Right atrium auricular region (tissue), 2 donors: Measurements from ENCODE around the gene UBE3C. TPM values are rescaled to one million over a fixed set of nuclear protein-coding genes. Genes with fewer than 3 reads are reported as not detected.

Experiments
- DNase-seq: peaks from one replicate; pipeline ENCODE4 v3.0.0-alpha.2; 2019; ENCODE audit warnings: low spot score
- H3K27ac ChIP-seq, 2 donors: fragments of 200-600 bp; sonication (generic); 1 replicate in 1 of 2; 2 replicates in 1 of 2; pipeline ENCODE4 v1.5.1; 2016 to 2019
- H3K27me3 ChIP-seq, 2 donors: fragments of 200-600 bp; sonication (generic); one replicate each; pipeline versions ENCODE4 v1.5.1 to v1.6.0; 2017 to 2019
- H3K36me3 ChIP-seq: fragments of 200-600 bp; sonication (generic); one replicate; pipeline ENCODE4 v1.5.1; 2016
- H3K4me1 ChIP-seq, 2 donors: fragments of 200-600 bp; sonication (generic); one replicate each; pipeline versions ENCODE4 v1.5.1 to v1.6.0; 2017 to 2019
- H3K4me3 ChIP-seq, 2 donors: fragments of 200-600 bp; sonication (generic); 1 replicate in 1 of 2; 2 replicates in 1 of 2; pipeline ENCODE4 v1.5.1; 2017 to 2019; ENCODE audit warnings: mild to moderate bottlenecking in 1 of 2, moderate library complexity in 1 of 2
- H3K9me3 ChIP-seq, 2 donors: fragments of 200-600 bp; sonication (generic); one replicate each; pipeline ENCODE4 v1.5.1; 2019
- CTCF ChIP-seq, 2 donors: fragments of 200-600 bp; sonication (generic); IDR thresholded peaks; one replicate each; pipeline ENCODE4 v1.5.1; 2019; ENCODE audit warnings: antibody characterized with exemption in 2 of 2
- total RNA-seq, 2 donors: library from RNA; depleted of rRNA; stranded (reverse); fragments of >200 nt; gene quantifications; one replicate each; pipeline ENCODE4 v1.1.0, GENCODE V29; 2016

Gene UBE3C
- total RNA-seq, 2 donors from 2014 or later, result 53.3 to 60.8 TPM

DNA sequence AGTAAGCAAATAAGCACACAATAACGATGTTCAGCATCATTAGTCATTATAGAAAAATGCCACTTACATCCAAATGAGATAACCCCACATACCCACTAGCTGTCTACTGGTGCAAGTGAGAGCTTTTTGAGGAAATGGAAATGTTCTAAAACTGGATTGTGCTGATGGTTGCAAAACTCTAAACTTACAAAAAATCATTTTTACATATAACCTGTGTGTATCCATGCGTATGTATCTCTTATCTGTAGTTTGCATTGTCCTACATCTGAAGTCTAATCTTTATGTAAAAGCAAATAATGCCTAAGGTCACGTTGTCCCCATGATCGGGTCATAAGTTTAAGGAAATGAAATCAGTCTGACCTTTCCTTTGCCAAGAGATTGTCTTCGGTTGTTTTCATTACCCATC, 116.5 kb downstream of the UBE3C start:
- no peak for TF ChIP-seq CTCF (IDR thresholded peaks at IDR 0.05)
- peaks cover 63% of the 10 kb centered on the region for H3K36me3 ChIP-seq
- H3K4me3 ChIP-seq, result no peak overlapping the region
- H3K27ac ChIP-seq, result no peak overlapping the region
- H3K4me1 ChIP-seq, result no peaks in the 10 kb centered on the region
- no peaks in the 10 kb centered on the region for H3K27me3 ChIP-seq
- no peaks in the 10 kb centered on the region for H3K9me3 ChIP-seq
- DNase-seq, result no peak

DNA sequence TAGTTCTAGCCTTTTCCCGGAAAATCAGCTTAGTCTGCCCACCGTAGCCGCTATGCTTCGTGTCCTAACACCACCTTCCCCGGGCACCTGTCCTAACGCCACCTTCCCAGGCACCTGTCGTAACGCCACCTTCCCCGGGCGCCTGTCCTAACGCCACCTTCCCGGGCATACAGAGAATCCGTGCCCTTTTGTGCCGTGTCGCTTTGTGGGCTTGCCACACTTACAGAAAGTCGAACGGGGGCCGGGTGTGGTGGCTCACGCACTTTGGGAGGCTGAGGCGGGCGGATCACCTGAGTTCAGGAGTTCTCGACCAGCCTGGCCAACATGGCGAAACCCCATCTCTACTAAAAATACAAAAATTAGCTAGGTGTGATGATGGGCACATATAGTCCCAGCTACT, 124.4 kb downstream of the UBE3C start:
- Histone ChIP-seq H3K27me3 (no peaks in the 10 kb centered on the region), H3K4me1 (no peaks in the 10 kb centered on the region), H3K4me3 (no peak overlapping the region), H3K9me3 (no peaks in the 10 kb centered on the region), H3K36me3 (peaks cover 53% of the 10 kb centered on the region), H3K27ac (no peak overlapping the region)
- no peak for TF ChIP-seq CTCF (IDR thresholded peaks at IDR 0.05)
- no peak for DNase-seq

DNA sequence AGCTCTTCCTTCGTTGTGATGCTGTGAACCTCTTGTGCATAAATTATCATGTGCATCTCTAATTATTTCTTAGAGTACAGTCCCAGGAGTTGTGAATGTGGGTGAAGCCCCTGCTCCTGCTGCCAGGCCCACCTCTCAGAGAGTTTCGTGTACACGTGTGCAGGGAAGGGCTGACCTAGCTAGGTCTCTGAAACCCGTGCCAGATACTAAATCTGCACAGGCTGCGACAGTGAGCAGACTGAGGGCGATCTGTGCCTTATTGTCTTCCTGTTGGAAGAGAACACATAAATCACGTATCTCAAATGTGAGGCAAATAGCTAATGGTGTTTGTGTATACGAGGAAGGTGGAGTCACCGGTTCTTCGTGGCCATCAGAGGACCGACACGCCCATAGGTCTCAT, 126.3 kb downstream of the UBE3C start:
- no peak for DNase-seq
- Histone ChIP-seq H3K4me3 (no peak overlapping the region), H3K27ac (no peak overlapping the region), H3K9me3 (no peaks in the 10 kb centered on the region), H3K36me3 (peaks cover 49% of the 10 kb centered on the region), H3K27me3 (no peaks in the 10 kb centered on the region), H3K4me1 (no peaks in the 10 kb centered on the region)
- no peak for TF ChIP-seq CTCF (IDR thresholded peaks at IDR 0.05)

- no peaks in the 10 kb centered on the region for H3K27me3 ChIP-seq
- H3K36me3 ChIP-seq, result peaks cover 52% of the 10 kb centered on the region
- DNase-seq, result no peak
- no peaks in the 10 kb centered on the region for H3K9me3 ChIP-seq
- no peak for TF ChIP-seq CTCF (IDR thresholded peaks at IDR 0.05)
- no peak overlapping the region for H3K4me3 ChIP-seq
- H3K4me1 ChIP-seq, result no peaks in the 10 kb centered on the region
- H3K27ac ChIP-seq, result no peak overlapping the region
These were observed 127.5 kb downstream of the UBE3C start for GRCh38 chr7:157266272-157266671.

- DNase-seq, result no peak
- peaks cover 56% of the 10 kb centered on the region for H3K36me3 ChIP-seq
These were observed 128.8 kb downstream of the UBE3C start for GRCh38 chr7:157267516-157267915.

More at GRCh38 chr7:157267516-157267915, 128.8 kb downstream of the UBE3C start:
- Histone ChIP-seq H3K27me3 (no peaks in the 10 kb centered on the region), H3K4me1 (peaks cover 0 to 10% of the 10 kb centered on the region in 2 donors), H3K9me3 (no peaks in the 10 kb centered on the region), H3K4me3 (no peak overlapping the region), H3K27ac (no peak overlapping the region)
- TF ChIP-seq CTCF (IDR thresholded peaks at IDR 0.05), result no peak
